Tibial nerve (tissue), 4 donors: ENCODE results near the gene NHEJ1. TPM values are rescaled to one million over a fixed set of nuclear protein-coding genes. Genes with fewer than 3 reads are reported as not detected.

Experiments
- DNase-seq, 2 donors: peaks; one replicate each; pipeline ENCODE4 v3.0.0-alpha.2; 2019; ENCODE audit warnings: low spot score in 2 of 2
- H3K27ac ChIP-seq, 4 donors: fragments of 200-600 bp; sonication (generic) in 3 of 4; one replicate each; pipeline ENCODE4 v1.5.1; 2017 to 2019; ENCODE audit warnings: mild to moderate bottlenecking in 1 of 4
- H3K27me3 ChIP-seq, 2 donors: fragments of 200-600 bp; sonication (generic) in 1 of 2; one replicate each; pipeline versions ENCODE4 v1.5.1 to v1.6.0; 2017 to 2019
- H3K36me3 ChIP-seq, 3 donors: fragments of 200-600 bp; sonication (generic); one replicate each; pipeline ENCODE4 v1.5.1; 2018 to 2019
- H3K4me1 ChIP-seq, 4 donors: fragments of 200-600 bp; sonication (generic) in 3 of 4; one replicate each; pipeline ENCODE4 v1.5.1; 2017 to 2019
- H3K4me3 ChIP-seq, 4 donors: fragments of 200-600 bp; sonication (generic) in 3 of 4; one replicate each; pipeline ENCODE4 v1.5.1; 2017 to 2019; ENCODE audit warnings: mild to moderate bottlenecking in 1 of 4, moderate library complexity in 1 of 4
- H3K9me3 ChIP-seq, 4 donors: fragments of 200-600 bp; sonication (generic) in 3 of 4; one replicate each; pipeline ENCODE4 v1.5.1; 2017 to 2019
- CTCF ChIP-seq, 5 experiments: fragments of 200-600 bp in 3 of 5; fragments of 450-650 bp in 2 of 5; sonication (generic) in 3 of 5; IDR thresholded peaks; one replicate each; pipeline ENCODE4 v1.5.1; 2016 to 2019; ENCODE audit warnings: antibody characterized with exemption in 5 of 5, mild to moderate bottlenecking in 3 of 5, moderate library complexity in 2 of 5
- EP300 ChIP-seq, 2 donors: sonication (generic); formaldehyde crosslinking; IDR thresholded peaks; one replicate each; pipeline ENCODE4 v1.6.1; 2017; ENCODE audit warnings: antibody characterized with exemption in 2 of 2, mild to moderate bottlenecking in 1 of 2
- POLR2A ChIP-seq, 2 donors: fragments of 450-650 bp; IDR thresholded peaks; one replicate each; pipeline ENCODE4 v1.6.1; 2017; ENCODE audit warnings: antibody characterized with exemption in 2 of 2, mild to moderate bottlenecking in 2 of 2, moderate library complexity in 2 of 2
- WGBS, 2 donors: methylation state at CpG; one replicate each; pipeline ENCODE4 v1.1.5; 2018; 5-methylcytosine and 5-hydroxymethylcytosine counted together
- total RNA-seq, 4 donors: library from RNA; depleted of rRNA; stranded (reverse); fragments of >200 nt; gene quantifications; one replicate each; pipeline ENCODE4 v1.1.0, GENCODE V29; 2016

NHEJ1 gene
- total RNA-seq, 4 donors from 2014 or later: 12.9 to 27.4 (median 17.6) TPM

GRCh38 chr2:219037783-219038499 lies 122.7 kb downstream of the NHEJ1 start:
- 58 to 63% methylated on average over 7 to 8 of the region's 8 CpGs for WGBS, 2 donors
- peaks cover 0 to 4% (median 0%) of the 10 kb centered on the region in 4 donors for H3K4me1 ChIP-seq
- H3K36me3 ChIP-seq: no peaks in the 10 kb centered on the region
- H3K27ac ChIP-seq: no peak overlapping the region
- H3K9me3 ChIP-seq: no peaks in the 10 kb centered on the region
- no peak overlapping the region for H3K4me3 ChIP-seq
- TF ChIP-seq CTCF (IDR thresholded peaks at IDR 0.05) (no peak), EP300 (IDR thresholded peaks at IDR 0.05) (no peak), POLR2A (IDR thresholded peaks at IDR 0.05) (no peak)
- H3K27me3 ChIP-seq: peaks cover 0 to 56% of the 10 kb centered on the region in 2 donors
- no peak for DNase-seq

GRCh38 chr2:219035942-219036341 lies 124.7 kb downstream of the NHEJ1 start:
- no peak overlapping the region for H3K27ac ChIP-seq
- no peak overlapping the region for H3K4me3 ChIP-seq
- no peaks in the 10 kb centered on the region for H3K36me3 ChIP-seq
- H3K4me1 ChIP-seq: no peaks in the 10 kb centered on the region
- no peaks in the 10 kb centered on the region for H3K9me3 ChIP-seq
- no peak for TF ChIP-seq EP300 (IDR thresholded peaks at IDR 0.05)
- TF ChIP-seq CTCF (IDR thresholded peaks at IDR 0.05): no peak
- WGBS, 2 donors: 74 to 76% methylated on average over 2 of the region's 2 CpGs
- H3K27me3 ChIP-seq: peaks cover 0 to 55% of the 10 kb centered on the region in 2 donors
- DNase-seq: no peak

- no peak for DNase-seq
- Histone ChIP-seq H3K4me3 (no peak overlapping the region), H3K4me1 (no peaks in the 10 kb centered on the region), H3K9me3 (no peaks in the 10 kb centered on the region), H3K36me3 (no peaks in the 10 kb centered on the region), H3K27ac (no peak overlapping the region), H3K27me3 (peaks cover 0 to 56% of the 10 kb centered on the region in 2 donors)
- no peak for TF ChIP-seq EP300 (IDR thresholded peaks at IDR 0.05)
- TF ChIP-seq POLR2A (IDR thresholded peaks at IDR 0.05): no peak
- no peak for TF ChIP-seq CTCF (IDR thresholded peaks at IDR 0.05)
- 56 to 61% methylated on average over 6 of the region's 6 CpGs for WGBS, 2 donors
Observed at GRCh38 chr2:219034823-219035222, 125.8 kb downstream of the NHEJ1 start.

- no peaks in the 10 kb centered on the region for H3K4me1 ChIP-seq
- TF ChIP-seq EP300 (IDR thresholded peaks at IDR 0.05): no peak
- no peak overlapping the region for H3K27ac ChIP-seq
- H3K9me3 ChIP-seq: no peaks in the 10 kb centered on the region
- no peak overlapping the region for H3K4me3 ChIP-seq
- H3K27me3 ChIP-seq: peaks cover 0 to 32% of the 10 kb centered on the region in 2 donors
- WGBS, 2 donors: 73 to 77% methylated on average over 23 of the region's 23 CpGs
- no peaks in the 10 kb centered on the region for H3K36me3 ChIP-seq
- DNase-seq: no peak
Observed at GRCh38 chr2:219032051-219032745, 128.4 kb downstream of the NHEJ1 start.

GRCh38 chr2:219031005-219031738 lies 129.4 kb downstream of the NHEJ1 start:
- Histone ChIP-seq H3K4me3 (no peak overlapping the region), H3K27me3 (peaks cover 0 to 32% of the 10 kb centered on the region in 2 donors), H3K36me3 (no peaks in the 10 kb centered on the region), H3K9me3 (no peaks in the 10 kb centered on the region), H3K4me1 (peaks cover 0 to 2% (median 0%) of the 10 kb centered on the region in 4 donors), H3K27ac (no peak overlapping the region)
- TF ChIP-seq POLR2A (IDR thresholded peaks at IDR 0.05): no peak
- no peak for TF ChIP-seq EP300 (IDR thresholded peaks at IDR 0.05)
- TF ChIP-seq CTCF (IDR thresholded peaks at IDR 0.05): no peak
- 64 to 70% methylated on average over 21 of the region's 21 CpGs for WGBS, 2 donors
- DNase-seq: no peak
